Tibial artery (tissue), 4 donors: Measurements from ENCODE around the gene DNAJC4.

Experiments
- DNase-seq, 2 donors: peaks; one replicate each; pipeline ENCODE4 v3.0.0-alpha.2; 2019
- H3K27ac ChIP-seq, 2 donors: fragments of 200-600 bp; sonication (generic) in 1 of 2; 1 replicate in 1 of 2; 2 replicates in 1 of 2; pipeline ENCODE4 v1.5.1; 2018 to 2019; ENCODE audit warnings: mild to moderate bottlenecking in 1 of 2
- H3K27me3 ChIP-seq, 2 donors: fragments of 200-600 bp; sonication (generic) in 1 of 2; one replicate each; pipeline versions ENCODE4 v1.5.1 to v1.6.0; 2016 to 2019
- H3K36me3 ChIP-seq, 3 donors: fragments of 200-600 bp; sonication (generic) in 2 of 3; one replicate each; pipeline ENCODE4 v1.5.1; 2016 to 2019; ENCODE audit warnings: mild to moderate bottlenecking in 2 of 3
- H3K4me1 ChIP-seq, 4 donors: fragments of 200-600 bp; sonication (generic) in 2 of 4; 1 replicate in 3 of 4; 2 replicates in 1 of 4; pipeline ENCODE4 v1.5.1; 2016 to 2019
- H3K4me3 ChIP-seq, 2 donors: fragments of 200-600 bp; sonication (generic) in 1 of 2; 1 replicate in 1 of 2; 2 replicates in 1 of 2; pipeline ENCODE4 v1.5.1; 2018 to 2019; ENCODE audit warnings: mild to moderate bottlenecking in 2 of 2
- H3K9me3 ChIP-seq, 3 donors: fragments of 200-600 bp; sonication (generic) in 1 of 3; one replicate each; pipeline ENCODE4 v1.5.1; 2016 to 2019
- CTCF ChIP-seq, 2 experiments: fragments of 200-600 bp in 1 of 2; fragments of 450-650 bp in 1 of 2; IDR thresholded peaks; one replicate each; pipeline ENCODE4 v1.5.1; 2017 to 2019; ENCODE audit warnings: antibody characterized with exemption in 2 of 2, mild to moderate bottlenecking in 1 of 2, moderate library complexity in 1 of 2
- intact Hi-C: fragments of 100-400 bp; cut with DNase I; formaldehyde crosslinking; loops from one replicate; pipeline ENCODE4 v1.15.0; 2023; ENCODE audit warnings: low total_unique reads

DNAJC4 gene

GRCh38 chr11:64259533-64260067 is 29.3 kb downstream of the DNAJC4 start:
- no peaks in the 10 kb centered on the region for H3K4me1 ChIP-seq
- intact Hi-C loops: no loop called here
- H3K4me3 ChIP-seq: no peak overlapping the region
- TF ChIP-seq CTCF (IDR thresholded peaks at IDR 0.05): no peak
- DNase-seq: no peak
- no peaks in the 10 kb centered on the region for H3K27me3 ChIP-seq
- no peak overlapping the region for H3K27ac ChIP-seq
- no peaks in the 10 kb centered on the region for H3K9me3 ChIP-seq
- peaks cover 20 to 99% (median 80%) of the 10 kb centered on the region in 3 donors for H3K36me3 ChIP-seq

GRCh38 chr11:64260147-64260708 is 29.9 kb downstream of the DNAJC4 start:
- DNase-seq: no peak
- Histone ChIP-seq H3K4me1 (no peaks in the 10 kb centered on the region), H3K4me3 (no peak overlapping the region), H3K36me3 (peaks cover 25 to 99% (median 80%) of the 10 kb centered on the region in 3 donors), H3K27me3 (no peaks in the 10 kb centered on the region), H3K9me3 (no peaks in the 10 kb centered on the region), H3K27ac (no peak overlapping the region)
- TF ChIP-seq CTCF (IDR thresholded peaks at IDR 0.05): no peak
- intact Hi-C loops: no loop called here

GRCh38 chr11:64261556-64262080 is 31.3 kb downstream of the DNAJC4 start:
- H3K27ac ChIP-seq: no peak overlapping the region
- DNase-seq: no peak
- no peak for TF ChIP-seq CTCF (IDR thresholded peaks at IDR 0.05)
- H3K27me3 ChIP-seq: no peaks in the 10 kb centered on the region
- peaks cover 25 to 99% (median 79%) of the 10 kb centered on the region in 3 donors for H3K36me3 ChIP-seq
- H3K9me3 ChIP-seq: no peaks in the 10 kb centered on the region
- no peaks in the 10 kb centered on the region for H3K4me1 ChIP-seq
- H3K4me3 ChIP-seq: no peak overlapping the region
- intact Hi-C loops: no loop called here

- Histone ChIP-seq H3K27ac (no peak overlapping the region), H3K4me1 (peaks cover 0 to 5% (median 0%) of the 10 kb centered on the region in 4 donors), H3K36me3 (peaks cover 24 to 98% (median 73%) of the 10 kb centered on the region in 3 donors), H3K27me3 (no peaks in the 10 kb centered on the region), H3K9me3 (no peaks in the 10 kb centered on the region), H3K4me3 (no peak overlapping the region)
- DNase-seq: no peak
- TF ChIP-seq CTCF (IDR thresholded peaks at IDR 0.05): no peak
- intact Hi-C loops: no loop called here
Observed at GRCh38 chr11:64262271-64263002, 32.1 kb downstream of the DNAJC4 start.

GRCh38 chr11:64263021-64263946 is 32.9 kb downstream of the DNAJC4 start:
- H3K27me3 ChIP-seq: no peaks in the 10 kb centered on the region
- intact Hi-C loops: no loop called here
- no peaks in the 10 kb centered on the region for H3K9me3 ChIP-seq
- no peak overlapping the region for H3K4me3 ChIP-seq
- DNase-seq: no peak
- H3K36me3 ChIP-seq: peaks cover 24 to 89% (median 66%) of the 10 kb centered on the region in 3 donors
- no peak overlapping the region for H3K27ac ChIP-seq
- H3K4me1 ChIP-seq: peaks cover 2 to 12% (median 7%) of the 10 kb centered on the region in 4 donors
- TF ChIP-seq CTCF (IDR thresholded peaks at IDR 0.05): no peak
